Measurements from ENCODE around the gene THTPA. TPM values are rescaled to one million over a fixed set of nuclear protein-coding genes. Genes with fewer than 3 reads are reported as not detected.

Gene THTPA
- total RNA-seq, 1 experiment from 2014 or later, result 18.3 TPM

- Mint-ChIP-seq H3K4me1 (ENCODE audit: low read depth, unreplicated experiment) (peaks cover 22% of the 10 kb centered on the region), H3K27ac (ENCODE audit: unreplicated experiment) (no peak overlapping the region), H3K27me3 (ENCODE audit: unreplicated experiment) (no peaks in the 10 kb centered on the region), H3K4me3 (ENCODE audit: low read depth, unreplicated experiment) (no peak overlapping the region), H3K9me3 (ENCODE audit: low read depth, unreplicated experiment) (no peaks in the 10 kb centered on the region), H3K36me3 (ENCODE audit: insufficient read depth, unreplicated experiment) (peaks cover 71% of the 10 kb centered on the region)
- intact Hi-C loops (cut with micrococcal nuclease; ENCODE audit: unreplicated experiment), result loop anchor here (10.0 kb wide), 1 partner anchor 235 kb away; the partner anchor contains the start of gene PABPN1
- no TSS peak for BruUV-seq (replicated peaks)
- no peak for TF ChIP-seq CTCF (IDR thresholded peaks at IDR 0.05; ENCODE audit: unreplicated experiment)
- CTCF ChIA-PET, result interaction anchor here (0.6 to 2.2 kb wide), 3 partner anchors 82 to 1087 kb away, joined by 3 to 22 read pairs (median 7); no protein-coding TSS in a partner anchor
- no peak for DNase-seq
Observed at GRCh38 chr14:23559926-23560520, 4.0 kb downstream of the THTPA start.

- intact Hi-C loops (cut with micrococcal nuclease; ENCODE audit: unreplicated experiment), result no loop called here
- BruUV-seq (replicated peaks), result no TSS peak
- Mint-ChIP-seq H3K4me3 (ENCODE audit: low read depth, unreplicated experiment) (no peak overlapping the region), H3K36me3 (ENCODE audit: insufficient read depth, unreplicated experiment) (peaks cover 71% of the 10 kb centered on the region), H3K4me1 (ENCODE audit: low read depth, unreplicated experiment) (peaks cover 16% of the 10 kb centered on the region), H3K27me3 (ENCODE audit: unreplicated experiment) (no peaks in the 10 kb centered on the region), H3K27ac (ENCODE audit: unreplicated experiment) (no peak overlapping the region), H3K9me3 (ENCODE audit: low read depth, unreplicated experiment) (no peaks in the 10 kb centered on the region)
- CTCF ChIA-PET, result interaction anchor here (0.9 kb wide), 1 partner anchor 83 kb away, joined by 8 read pairs; no protein-coding TSS in a partner anchor
- DNase-seq, result no peak
- no peak for TF ChIP-seq CTCF (IDR thresholded peaks at IDR 0.05; ENCODE audit: unreplicated experiment)
Observed at GRCh38 chr14:23561259-23561658, 5.2 kb downstream of the THTPA start.

GRCh38 chr14:23561873-23562821 is 6.1 kb downstream of the THTPA start:
- peaks cover 67% of the 10 kb centered on the region for H3K36me3 Mint-ChIP-seq (ENCODE audit: insufficient read depth, unreplicated experiment)
- no peaks in the 10 kb centered on the region for H3K9me3 Mint-ChIP-seq (ENCODE audit: low read depth, unreplicated experiment)
- DNase-seq, result no peak
- intact Hi-C loops (cut with micrococcal nuclease; ENCODE audit: unreplicated experiment), result loop anchor here (1.0 kb wide), 1 partner anchor 84 kb away; no protein-coding TSS in a partner anchor
- no peak overlapping the region for H3K27ac Mint-ChIP-seq (ENCODE audit: unreplicated experiment)
- no peak for TF ChIP-seq CTCF (IDR thresholded peaks at IDR 0.05; ENCODE audit: unreplicated experiment)
- CTCF ChIA-PET, result interaction anchor here (0.5 to 1.3 kb wide), 2 partner anchors 50 to 84 kb away, joined by 4 to 8 read pairs (median 4); no protein-coding TSS in a partner anchor
- peaks cover 15% of the 10 kb centered on the region for H3K4me1 Mint-ChIP-seq (ENCODE audit: low read depth, unreplicated experiment)
- H3K27me3 Mint-ChIP-seq (ENCODE audit: unreplicated experiment), result no peaks in the 10 kb centered on the region
- H3K4me3 Mint-ChIP-seq (ENCODE audit: low read depth, unreplicated experiment), result no peak overlapping the region
- no TSS peak for BruUV-seq (replicated peaks)

GRCh38 chr14:23562822-23563472 is 6.9 kb downstream of the THTPA start:
- no TSS peak for BruUV-seq (replicated peaks)
- CTCF ChIA-PET, result interaction anchor here (0.5 to 1.3 kb wide), 2 partner anchors 51 to 85 kb away, joined by 4 read pairs; no protein-coding TSS in a partner anchor
- Mint-ChIP-seq H3K27ac (ENCODE audit: unreplicated experiment) (no peak overlapping the region), H3K9me3 (ENCODE audit: low read depth, unreplicated experiment) (no peaks in the 10 kb centered on the region), H3K27me3 (ENCODE audit: unreplicated experiment) (no peaks in the 10 kb centered on the region), H3K36me3 (ENCODE audit: insufficient read depth, unreplicated experiment) (peaks cover 70% of the 10 kb centered on the region), H3K4me3 (ENCODE audit: low read depth, unreplicated experiment) (no peak overlapping the region), H3K4me1 (ENCODE audit: low read depth, unreplicated experiment) (peaks cover 11% of the 10 kb centered on the region)
- peak; percentile 84 for TF ChIP-seq CTCF (IDR thresholded peaks at IDR 0.05; ENCODE audit: unreplicated experiment)
- DNase-seq, result peak; percentile 62
- intact Hi-C loops (cut with micrococcal nuclease; ENCODE audit: unreplicated experiment), result loop anchor here (1.0 kb wide), 1 partner anchor 85 kb away; no protein-coding TSS in a partner anchor
